GM18873 (cell line): ENCODE results near the gene FRS3.

ENCODE experiments used
- ATAC-seq: cut with Tn5 transposase; IDR thresholded peaks from one replicate; pipeline ENCODE4 v1.9.1; 2021; ENCODE audit warnings: mild to moderate bottlenecking, moderate library complexity, moderate number of reproducible peaks; ENCODE audit not compliant: unreplicated experiment, low FRiP score

Gene FRS3

GRCh38 chr6:41744236-41744787 lies 35.4 kb downstream of the FRS3 start:
- no peak for ATAC-seq

- no peak for ATAC-seq
These were observed 36.1 kb downstream of the FRS3 start for GRCh38 chr6:41743406-41744235.

GRCh38 chr6:41741625-41742490 lies 37.8 kb downstream of the FRS3 start:
- no peak for ATAC-seq

- no peak for ATAC-seq
These were observed 39.1 kb downstream of the FRS3 start for GRCh38 chr6:41740366-41741162.

DNA sequence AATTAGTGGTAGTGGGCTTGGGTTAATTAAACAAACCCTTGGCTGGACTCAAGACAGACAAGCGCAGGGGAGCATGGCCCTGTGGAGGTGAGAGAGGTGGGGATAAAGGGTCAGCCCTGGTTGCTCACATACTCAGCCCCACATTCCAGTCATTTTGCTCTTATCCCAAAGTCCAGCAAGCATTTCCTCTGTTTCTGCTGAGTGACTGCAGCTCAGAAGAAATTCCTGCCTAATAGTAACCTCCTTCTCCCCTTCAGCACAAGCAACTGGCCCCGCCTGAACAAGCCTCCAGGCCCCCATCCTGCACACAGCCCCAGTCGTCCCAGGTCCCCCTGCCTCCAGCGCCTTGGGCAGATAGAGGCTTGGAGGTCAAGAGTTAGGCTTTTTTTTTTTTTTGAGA lies 40.7 kb downstream of the FRS3 start:
- no peak for ATAC-seq

DNA sequence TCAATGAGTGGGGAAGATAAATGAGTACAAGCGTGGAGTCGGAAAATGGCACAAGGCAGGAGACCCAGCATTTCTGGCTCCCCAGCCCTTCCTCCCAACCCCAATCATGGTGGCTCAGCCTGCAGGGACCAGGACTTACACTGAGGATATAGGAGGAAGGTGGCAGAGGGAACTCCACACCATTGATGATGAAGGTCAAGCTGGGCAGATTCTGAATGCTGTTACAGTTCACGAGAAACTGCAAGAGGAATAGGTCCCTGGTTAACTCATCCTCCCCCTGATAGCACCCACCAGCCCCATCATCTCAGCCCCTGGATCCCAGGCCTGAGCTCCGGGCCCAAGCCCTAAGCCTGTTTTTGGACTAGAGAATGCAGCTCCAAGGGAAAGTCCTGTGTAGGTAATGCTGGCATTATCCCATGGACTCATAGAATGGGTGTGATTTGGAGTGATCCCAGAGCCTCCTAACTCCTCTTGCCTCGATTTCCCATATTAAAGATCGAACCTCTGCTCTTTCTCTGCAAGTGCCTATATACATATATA lies 42.0 kb downstream of the FRS3 start:
- ATAC-seq: no peak

DNA sequence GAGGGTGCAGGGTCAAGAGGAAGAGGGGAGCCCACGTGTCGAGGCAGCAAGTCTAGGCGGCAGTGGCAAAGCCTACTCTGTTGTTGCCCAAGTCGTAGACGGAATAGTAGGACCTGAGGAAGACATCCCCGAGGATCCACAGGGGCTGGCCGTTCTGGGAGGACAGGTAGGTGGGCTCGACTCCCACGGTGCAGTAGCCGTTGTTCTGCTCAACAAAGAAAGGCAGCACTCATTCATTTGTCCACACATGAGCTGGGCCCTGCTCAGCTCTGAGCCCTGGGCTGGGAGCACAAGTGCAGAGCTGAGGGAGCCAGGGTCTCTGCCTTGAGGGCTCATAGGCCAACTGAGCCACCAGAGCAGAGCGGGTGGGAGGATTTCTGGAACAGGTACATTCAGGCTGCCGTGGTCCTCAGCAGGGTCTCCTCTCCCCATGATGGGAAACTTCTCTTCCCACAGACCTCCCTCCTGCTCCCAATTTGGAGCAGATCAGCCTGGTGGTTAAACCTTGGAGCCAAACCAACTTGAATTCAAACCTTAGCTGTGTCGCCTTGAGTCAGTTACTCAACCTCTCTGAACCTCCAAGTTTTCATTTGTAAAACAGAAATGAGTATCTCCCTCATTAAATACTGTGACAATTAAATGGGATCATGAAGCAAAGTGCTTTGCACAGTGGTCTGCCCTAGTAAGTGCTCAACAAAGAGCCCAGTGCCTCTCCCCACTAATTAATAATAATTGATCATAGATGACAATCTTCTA lies 42.7 kb downstream of the FRS3 start:
- ATAC-seq: no peak

GRCh38 chr6:41736186-41736733 lies 43.4 kb downstream of the FRS3 start:
- ATAC-seq: no peak

DNA sequence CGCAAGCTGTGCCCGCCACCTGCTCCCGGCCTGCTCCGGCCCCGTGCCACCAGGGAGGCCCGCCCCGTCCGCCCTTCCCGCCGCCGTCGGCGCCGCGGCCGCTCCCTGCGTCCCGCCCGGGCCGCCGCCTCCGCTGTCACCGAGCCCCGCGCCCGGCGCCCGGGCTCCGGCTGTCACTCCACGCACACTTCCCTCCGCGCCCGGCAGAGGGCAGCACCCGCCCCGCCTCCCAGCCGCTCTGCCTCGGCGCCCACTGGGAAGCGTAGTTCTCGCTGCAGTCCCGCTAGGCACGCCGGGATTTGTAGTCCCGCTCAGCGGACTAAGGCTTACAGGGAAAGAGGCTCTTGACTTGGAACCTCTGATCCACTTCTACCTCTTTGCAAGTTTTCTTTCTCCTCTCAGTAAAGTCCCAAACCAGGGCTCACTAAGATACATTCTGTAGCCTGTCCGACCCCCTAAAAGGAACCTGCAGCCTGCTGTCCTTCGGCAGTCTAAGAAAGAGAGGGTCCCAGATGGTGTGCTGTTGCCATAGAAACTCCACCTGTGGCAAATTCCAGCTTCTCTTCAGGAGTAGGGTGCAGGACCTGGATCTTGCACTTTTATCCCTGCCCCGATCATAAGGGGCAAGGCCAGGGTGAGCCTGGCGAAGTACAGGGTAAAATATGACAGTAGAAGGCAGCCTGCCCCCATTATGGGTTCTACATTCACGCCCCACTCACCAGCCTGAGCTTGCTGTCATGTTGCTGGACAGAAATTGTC lies 44.1 kb downstream of the FRS3 start, which contains the start of gene TFEB:
Gene TFEB, minus strand, starts transcription at position 182 of the 759 bp plus-strand sequence. CDS start 44,395 bp downstream, outside the sequence.
- peak; percentile 43 for ATAC-seq

DNA sequence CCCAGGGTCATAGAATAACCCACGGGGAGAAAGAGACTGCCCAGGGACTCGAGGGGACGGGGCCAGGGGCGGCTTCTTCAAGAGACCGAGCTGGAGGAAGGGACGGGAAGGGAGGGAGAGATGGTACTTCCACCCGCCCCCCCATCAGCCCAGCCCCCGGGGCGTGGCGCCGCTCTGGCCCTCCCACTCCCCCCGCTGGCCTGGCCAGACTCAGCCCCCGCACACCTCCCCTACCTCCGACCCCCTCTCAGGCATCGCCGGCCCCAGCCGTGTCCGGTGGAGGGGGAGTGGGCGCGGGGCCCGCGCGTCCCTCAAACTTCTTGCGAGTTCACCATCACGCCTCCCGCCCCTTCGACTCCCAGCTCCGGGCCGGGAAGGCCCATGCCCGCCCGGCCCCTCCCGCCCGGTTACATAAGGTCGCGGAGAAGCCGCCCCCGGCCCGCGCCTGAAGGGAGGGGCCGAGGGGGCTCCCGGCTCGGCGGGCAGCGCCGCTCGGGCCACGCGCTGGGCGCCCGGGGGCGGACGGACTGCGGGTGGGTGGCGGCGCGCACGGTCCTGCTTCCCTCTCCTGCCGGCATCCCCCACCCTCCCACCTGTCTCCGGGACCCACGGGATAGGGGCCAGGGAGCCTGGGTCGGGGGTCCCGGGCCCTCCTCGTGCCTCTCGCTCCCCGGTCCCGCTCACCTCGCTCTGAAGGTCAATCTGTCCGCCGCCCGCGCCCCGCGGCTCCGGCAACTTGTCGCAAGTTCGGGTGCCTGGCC lies 44.9 kb downstream of the FRS3 start:
- peak; percentile 6 for ATAC-seq

GRCh38 chr6:41733707-41734665 lies 45.7 kb downstream of the FRS3 start:
- peak; percentile 32 for ATAC-seq

GRCh38 chr6:41733360-41733706 lies 46.4 kb downstream of the FRS3 start:
- ATAC-seq: no peak

GRCh38 chr6:41732591-41733359 lies 46.9 kb downstream of the FRS3 start:
- no peak for ATAC-seq

DNA sequence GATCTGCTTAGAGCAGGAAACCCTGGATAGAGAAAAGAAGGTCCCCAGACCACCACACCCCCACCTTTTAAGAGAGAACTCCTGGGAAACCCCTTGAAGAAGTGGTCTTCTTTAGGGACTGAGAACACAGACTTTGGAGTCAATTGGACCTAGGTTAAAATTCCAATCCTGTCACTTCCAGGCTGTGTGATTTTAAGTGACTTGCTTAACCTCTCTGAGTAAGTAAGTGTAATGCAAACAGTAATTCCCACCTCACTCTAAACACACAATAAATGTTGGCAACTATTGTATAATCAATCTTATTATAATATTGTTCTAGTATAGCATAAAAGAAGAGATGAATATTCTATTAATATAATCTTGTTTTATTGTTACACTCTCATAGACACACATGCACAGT lies 47.6 kb downstream of the FRS3 start:
- no peak for ATAC-seq

DNA sequence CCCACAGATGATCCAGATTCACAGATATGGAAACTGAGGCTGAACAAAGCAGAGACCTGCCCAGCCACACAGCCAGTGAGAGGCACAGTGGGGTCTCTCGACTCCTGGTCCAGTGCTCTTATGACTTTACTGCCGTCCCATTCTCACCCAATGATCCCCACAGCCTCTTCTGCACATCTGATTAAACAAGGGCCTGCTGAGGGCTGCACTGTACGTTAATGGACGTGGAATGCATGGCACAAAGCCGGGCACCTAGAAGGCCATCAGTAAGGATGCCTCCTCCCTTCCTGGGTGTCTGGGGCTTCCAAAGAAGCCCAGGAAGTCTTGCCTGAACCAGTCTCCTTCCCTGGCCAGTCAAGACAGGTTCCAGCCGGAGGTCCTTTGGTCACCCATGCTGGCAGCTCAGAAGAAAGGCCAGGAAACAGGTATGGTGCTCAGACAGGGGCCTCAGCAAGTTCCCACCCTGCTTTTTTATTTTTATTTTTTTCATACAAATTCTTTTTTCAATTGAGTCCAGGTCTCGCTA lies 48.1 kb downstream of the FRS3 start:
- ATAC-seq: no peak
